Amniotic stem cell (primary cell): ENCODE data around the gene PRDM16.

ENCODE experiments used
- DNase-seq: peaks from one replicate; lab custom pipeline; 2025; lab: John Stamatoyannopoulos, UW

The PRDM16 gene

DNA sequence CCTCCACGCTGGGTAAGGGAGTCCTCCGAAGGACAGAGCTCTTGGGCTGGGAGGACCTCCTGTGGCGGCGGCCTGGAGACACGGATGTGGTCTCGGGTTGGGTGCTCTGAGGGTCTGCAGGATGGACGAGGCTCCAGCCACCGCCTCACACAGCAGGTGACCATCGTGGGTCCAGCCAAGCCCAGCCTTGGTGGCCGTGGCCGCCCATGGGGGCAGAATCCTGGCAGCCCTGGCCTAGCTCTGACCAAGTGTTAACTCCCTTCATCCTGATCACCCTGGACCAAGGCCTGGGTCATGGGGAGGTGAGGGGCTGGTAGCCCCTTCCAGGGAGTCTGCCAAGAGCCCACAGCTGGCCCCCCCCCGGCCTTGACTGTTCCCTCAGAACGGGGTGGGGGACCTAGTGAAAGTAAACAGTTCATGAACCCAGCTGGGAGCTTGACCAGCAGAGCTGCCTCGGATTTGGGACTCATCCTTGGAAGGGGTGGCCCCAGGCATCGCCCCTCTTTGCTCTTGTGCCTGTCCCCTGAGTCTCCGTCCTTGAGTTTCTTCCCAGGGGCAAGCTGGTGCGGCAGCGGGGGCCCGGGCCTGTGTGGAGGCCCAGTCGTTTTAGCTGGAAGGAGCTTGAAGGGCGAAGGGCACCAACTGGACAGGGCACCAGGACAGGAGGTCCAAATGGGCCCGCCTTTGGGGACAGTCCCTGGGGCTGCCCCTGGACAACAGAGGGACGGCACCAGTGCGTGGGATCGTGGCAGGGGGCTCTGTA is 403.3 kb downstream of the PRDM16 start:
- no peak for DNase-seq

DNA sequence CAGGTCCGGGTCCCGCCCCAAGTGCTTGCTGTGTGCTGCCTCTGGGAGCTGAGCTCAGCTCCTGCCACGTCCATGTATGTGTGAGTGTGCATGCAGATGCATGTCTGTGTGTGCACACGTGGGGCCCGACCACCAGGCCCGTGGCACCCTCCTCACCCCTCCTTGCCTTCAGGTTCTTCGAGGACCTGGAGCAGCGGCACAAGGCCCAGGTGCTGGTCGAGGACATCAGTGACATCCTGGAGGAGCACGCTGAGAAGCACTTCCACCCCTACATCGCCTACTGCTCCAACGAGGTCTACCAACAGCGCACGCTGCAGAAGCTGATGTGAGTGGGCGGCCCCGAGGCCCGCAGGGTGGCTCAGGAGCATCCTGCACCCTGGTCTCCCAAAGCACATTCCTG is 403.9 kb downstream of the PRDM16 start:
- DNase-seq, result no peak

DNA sequence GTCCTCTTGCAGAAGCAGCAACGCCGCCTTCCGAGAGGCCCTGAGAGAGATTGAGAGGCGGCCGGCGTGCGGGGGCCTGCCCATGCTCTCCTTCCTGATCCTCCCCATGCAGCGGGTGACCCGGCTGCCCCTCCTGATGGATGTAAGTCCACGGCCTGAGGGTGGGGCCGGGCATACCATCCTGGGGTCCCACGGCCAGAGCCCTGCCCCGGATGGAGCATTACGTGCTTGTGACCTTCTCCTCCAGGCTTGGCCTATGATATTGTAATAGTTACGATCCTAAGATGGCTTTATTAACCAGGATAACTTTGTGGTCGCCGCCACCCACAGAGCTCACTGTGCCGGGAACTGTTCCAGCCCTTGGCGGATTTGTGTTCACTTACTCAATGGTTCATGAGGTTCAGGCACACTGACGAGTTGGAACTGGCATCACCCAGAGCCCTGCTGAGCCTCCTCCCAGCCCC is 404.4 kb downstream of the PRDM16 start:
- no peak for DNase-seq

DNA sequence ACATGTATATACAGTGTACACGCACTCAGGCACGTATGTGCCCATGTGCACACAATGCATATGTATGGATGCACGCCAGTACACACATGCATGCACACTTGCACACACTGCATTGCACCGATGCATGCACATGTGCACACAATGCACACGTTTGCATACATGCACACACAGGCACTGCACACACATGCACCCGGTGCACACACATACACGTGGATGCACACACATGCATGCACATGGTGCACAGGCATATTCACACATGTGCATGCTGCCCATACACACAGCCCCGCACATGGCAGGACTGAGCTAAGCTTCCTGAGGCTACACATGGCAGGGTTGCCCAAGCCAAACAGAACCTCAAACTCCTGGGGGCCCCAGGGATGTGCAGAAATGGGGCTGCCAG is 405.0 kb downstream of the PRDM16 start:
- no peak for DNase-seq

DNA sequence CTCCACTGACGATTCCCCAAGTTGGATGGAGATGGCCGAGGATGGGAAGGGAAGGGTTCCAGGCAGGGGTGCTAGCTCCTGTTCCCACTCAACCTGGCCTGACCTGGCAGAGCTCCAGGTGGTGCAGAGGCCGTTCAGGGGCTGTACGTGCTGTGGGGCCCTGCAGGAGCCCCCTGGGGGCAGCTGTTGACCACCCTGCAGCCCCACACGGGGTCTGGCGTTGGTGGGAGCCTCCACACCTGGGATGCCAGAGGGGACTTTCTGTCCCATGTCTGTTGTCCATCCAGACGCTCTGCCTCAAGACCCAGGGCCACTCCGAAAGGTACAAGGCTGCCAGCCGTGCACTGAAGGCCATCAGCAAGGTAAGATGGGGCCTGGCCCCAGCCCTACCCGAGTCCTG is 405.4 kb downstream of the PRDM16 start:
- no peak for DNase-seq

DNA sequence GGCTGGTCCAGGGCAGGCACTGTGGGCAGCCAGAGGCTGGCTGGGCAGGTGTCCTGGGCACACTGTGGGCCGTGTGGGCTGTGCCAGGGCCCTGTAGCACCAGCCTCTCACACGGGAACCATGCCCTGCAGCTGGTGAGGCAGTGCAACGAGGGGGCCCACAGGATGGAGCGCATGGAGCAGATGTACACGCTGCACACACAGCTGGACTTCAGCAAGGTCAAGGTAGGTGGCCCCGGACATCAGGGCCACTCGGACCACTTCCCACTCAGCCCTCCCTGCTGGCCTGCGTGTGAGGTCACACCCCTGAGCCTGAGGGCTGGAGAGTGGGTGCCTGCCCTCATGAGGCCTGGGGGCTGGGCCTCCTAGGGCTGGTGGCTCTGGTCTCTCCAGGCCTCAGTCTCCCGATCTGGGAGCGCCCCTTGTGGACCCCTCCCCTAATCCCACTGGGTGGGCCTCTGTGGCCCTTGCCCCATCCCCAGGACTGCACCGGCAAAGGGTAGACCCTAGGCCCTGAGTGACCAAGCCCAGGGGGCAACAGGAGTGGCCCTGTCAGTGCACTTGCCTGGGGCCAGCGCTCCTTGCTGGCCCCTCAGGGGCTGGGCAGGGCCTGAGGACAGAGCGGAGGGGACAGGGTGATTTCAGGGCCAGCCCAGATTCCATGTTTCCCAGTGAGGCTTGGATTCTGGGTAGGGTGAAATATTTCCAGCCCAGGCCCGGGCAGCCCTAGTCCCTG is 407.0 kb downstream of the PRDM16 start:
- DNase-seq, result no peak

DNA sequence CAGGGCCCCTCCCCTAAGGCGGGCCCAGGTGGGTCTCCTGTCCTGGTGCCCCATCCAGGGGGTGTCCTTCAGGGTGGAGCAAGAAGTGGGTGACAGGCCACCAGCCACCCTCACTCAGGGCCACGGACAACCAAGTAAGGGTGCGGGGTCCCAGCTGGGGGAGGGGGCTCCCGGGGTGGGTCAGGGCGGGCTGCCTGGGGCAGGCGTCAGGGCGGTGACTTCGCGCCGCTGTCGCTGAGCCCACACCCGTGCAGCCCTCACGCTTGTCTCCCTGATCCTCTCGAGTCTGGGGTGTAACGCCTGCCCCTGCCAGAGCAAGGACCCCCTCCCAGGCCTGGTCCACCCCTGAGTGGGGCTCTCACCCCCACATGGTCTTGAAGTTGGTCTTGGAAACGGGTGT is 407.7 kb downstream of the PRDM16 start:
- DNase-seq, result no peak

DNA sequence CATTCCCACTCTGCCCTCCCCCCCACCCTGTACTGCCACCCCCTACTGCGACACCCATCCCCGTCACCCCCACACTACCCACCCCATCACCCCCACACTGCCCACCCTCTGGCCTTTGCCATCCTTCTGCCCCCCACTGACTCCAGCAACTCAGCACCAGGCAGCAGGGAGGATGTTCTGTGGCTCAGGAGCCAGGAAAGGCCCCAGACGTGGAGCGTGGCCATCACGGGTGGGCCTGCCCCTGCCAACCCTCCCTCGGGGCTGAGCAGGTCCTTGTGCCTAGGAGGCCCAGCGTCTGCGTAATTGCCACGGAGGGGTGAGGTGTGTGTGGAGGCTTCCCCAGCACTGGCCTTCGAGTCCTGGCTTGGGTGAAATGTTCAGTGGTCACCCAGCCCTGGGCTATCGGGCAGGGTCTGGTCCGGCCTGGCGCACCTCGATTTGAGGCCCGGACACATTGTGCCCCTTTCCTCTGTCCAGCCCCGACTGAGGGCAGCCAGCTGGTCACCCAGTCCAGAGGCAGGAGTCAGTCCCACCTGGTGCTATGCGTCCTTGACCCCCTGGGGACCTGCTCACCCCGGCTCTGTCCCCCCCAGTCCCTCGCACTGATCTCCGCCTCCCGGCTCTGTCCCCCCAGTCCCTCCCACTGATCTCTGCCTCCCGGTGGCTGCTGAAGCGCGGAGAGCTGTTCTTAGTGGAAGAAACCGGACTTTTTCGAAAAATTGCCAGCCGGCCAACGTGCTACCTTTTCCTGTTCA is 408.4 kb downstream of the PRDM16 start:
- DNase-seq, result peak; percentile 48

DNA sequence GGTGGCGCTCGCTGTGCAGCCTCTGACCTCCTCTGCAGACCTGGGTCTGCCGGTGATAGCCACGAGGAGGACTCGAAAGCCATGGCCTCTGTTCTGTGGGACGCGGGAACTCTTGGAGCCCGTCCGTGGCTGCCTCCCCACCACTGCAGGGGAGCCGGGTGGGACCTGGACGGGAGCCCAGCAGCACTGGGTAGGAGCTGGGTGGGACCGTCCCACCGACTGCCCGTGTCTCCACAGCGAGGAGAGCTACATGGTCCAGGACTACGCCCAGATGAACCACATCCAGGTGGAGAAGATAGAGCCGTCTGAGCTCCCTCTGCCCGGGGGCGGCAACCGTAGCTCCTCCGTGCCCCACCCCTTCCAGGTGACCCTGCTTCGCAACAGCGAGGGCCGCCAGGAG is 409.2 kb downstream of the PRDM16 start:
- DNase-seq, result no peak

DNA sequence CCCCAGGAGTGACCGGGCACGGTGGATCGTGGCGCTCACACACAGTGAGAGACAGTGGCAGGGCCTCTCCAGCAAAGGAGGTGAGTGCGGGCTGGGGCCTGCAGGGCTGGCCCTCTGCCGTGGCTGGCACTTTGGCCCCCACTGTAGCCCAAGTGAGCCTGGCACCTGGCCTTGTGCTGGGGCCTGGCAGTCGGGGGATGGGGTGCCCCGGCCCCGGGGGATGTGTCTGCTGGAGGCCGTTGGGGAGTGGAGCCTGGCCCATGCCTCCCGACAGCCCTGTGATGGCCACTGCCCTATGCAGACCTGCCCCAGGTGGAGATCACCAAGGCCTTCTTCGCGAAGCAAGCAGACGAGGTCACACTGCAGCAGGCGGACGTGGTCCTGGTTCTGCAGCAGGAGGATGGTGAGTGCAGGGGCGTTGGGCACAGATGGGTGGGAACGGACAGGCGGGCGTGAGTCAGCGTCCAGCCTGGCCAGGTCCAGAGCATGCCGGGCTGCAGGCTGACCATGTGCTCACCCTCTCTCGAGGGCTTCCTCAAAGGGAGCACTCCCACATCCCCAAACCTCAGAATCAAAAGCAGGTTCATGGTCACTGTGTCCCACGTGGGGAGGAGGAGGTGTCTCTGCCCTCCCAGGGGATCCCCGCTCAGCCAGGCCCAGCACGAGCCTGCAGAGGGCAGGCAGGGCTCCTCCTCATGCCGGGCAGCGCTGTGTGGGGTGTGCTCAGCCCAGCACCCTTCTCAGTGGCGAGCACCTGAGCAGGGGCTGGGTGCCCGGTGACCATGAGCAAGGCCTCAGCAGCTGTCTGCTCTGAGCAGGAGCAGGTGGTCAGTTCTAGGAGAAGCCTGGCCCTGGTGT is 410.7 kb downstream of the PRDM16 start:
- no peak for DNase-seq

DNA sequence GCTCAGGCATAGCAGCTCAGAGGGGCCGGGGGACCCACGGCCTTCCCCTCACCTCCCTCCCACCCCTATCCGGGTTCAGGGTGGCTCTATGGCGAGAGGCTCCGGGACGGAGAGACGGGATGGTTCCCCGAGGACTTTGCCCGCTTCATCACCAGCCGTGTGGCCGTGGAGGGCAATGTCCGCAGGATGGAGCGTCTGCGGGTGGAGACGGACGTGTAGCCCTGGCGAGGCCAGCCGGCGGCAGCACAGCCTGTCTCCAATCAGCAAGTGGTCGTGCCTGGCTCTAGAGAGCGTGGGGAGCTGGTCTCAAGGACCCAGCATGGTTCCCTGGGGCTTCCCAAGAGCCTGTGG is 411.3 kb downstream of the PRDM16 start:
- no peak for DNase-seq

DNA sequence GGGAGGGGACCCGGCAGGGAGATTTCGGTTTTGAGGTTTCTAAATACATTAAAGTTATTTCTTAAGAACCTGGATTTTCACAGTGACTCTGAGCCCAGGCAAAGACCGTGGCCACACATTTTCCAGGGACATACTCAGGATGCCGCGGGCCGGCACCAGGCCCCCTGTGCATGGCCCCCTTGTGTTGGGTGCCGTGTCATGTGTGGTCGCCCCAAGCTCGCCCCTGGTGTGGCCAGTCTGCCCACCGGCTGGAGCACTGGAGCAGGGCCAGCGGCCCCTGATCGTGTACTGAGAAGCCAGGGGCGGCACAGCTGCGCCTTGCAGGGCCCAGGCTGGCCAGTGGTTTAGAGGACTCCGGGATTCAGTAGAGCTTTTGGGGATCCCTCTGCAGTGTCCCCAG is 412.0 kb downstream of the PRDM16 start:
- no peak for DNase-seq

DNA sequence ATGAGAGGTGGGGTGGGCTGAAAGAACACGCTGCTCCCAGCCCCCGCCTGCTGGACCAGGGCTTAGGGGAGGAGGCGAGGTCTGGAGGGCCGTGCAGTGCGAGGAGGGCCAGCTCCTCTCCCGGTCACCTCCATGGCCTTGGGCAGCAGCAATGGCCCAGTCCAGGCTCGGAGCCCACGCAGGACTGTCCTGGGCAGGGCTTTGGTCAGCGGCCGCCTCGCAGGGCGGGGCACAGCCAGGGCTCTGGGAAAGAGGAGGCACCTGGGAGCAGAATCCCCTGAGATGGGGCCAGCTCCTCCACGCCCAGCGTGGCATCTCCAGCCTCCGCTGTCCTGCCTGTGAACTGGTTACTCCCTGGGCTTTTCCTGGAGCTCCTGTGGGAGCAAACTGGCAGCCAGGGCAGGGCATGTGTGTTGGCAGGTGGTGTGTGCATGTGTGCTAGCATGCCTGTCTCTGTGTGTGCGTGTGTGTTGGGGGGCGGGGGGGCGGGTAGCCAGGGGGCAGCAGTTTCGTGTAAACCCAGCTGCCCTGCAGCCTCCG is 412.9 kb downstream of the PRDM16 start:
- no peak for DNase-seq

DNA sequence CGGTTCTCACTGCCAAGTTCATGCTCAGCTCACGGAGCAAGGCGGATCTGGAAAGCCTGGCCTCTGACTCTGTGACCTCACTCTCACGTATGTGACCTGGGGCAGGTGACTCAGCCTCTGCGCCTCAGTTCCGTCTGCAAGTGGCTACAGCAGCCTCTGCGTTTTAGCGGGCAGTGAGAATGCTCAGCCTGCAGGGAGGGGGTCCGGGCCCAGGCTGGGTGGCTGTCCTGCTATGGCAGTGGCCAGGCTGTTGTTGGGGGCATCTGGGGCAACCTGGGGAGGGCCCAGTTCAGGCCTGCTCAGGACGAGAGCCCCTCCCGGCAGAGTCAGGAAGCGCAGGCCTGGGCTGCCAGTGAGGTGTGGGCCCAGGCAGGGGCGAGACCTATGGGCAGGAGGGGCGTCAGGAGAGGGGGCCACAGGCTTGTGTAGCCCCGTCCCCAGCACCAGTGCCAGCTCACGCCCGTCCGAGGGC is 413.4 kb downstream of the PRDM16 start:
- DNase-seq, result no peak

DNA sequence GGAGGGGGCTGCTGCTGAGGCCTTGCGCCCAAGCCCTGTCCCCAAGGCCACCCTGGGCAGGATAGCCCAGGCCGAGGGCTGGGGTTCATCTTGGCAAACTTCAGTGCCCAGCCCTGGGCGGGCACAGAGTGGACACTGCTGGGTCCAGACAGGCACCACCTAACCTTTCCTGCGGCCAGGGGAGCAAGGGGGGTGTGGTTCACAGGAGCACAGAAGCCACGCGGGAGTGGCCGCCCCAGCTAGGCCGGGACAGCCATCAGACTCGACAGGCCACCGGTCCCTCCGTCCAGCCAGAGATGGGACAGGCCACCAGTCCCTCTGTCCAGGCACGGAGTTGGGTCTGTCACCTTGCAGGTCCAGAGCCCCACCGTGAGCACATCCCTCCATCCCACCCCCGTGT is 414.4 kb downstream of the PRDM16 start:
- DNase-seq, result no peak

DNA sequence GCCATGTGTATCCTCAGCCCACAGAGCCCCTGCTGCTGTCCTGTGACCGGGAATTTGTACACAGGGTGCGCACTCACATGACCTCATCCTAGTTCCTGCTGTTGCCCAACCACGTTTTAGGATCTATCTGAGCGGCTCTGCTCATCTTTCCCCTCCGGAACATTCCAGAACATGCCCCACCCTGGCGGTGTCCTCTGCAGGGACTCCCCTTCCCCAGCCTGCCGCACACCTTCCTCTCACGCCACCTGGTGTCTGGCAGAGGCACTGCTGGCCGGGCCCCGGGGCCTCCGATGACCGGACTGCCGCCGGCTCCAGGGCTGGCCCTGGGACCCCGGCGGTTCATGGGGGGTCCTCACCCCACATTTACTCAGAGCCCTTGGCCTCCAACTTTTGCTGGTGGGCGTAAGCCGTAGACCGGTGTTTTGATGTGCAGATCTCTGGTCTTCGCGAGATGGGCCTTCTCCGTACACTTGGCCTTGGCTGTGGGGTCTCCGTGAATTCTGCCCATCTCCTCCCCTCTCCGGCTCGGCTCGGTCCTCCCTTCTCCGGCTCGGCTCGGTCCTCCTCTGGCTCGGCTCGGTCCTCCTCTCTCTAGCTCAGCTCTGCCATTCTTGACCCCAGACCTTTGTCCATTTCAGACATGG is 414.9 kb downstream of the PRDM16 start:
- DNase-seq, result no peak

DNA sequence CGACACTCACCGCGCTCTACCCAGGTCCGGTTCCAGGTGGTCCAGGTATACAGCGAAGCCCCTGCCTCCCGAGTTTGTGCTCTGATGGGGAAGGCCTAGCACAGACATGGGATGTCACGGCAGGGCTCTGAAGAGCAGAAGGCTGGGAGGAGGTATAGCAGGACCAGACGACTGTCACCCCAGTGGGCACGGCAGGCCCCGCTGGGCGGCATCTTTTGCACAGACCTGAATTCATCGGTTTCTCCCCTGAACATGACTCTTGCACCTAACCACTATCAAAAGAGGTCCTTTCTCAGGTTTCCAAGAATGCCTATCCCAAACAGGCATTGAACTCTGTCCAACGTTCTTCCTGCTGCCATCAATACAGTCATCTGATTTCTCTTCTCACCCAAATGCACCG is 416.0 kb downstream of the PRDM16 start:
- DNase-seq, result no peak
